Measurements from ENCODE around the gene LPP.

Gene LPP

DNA sequence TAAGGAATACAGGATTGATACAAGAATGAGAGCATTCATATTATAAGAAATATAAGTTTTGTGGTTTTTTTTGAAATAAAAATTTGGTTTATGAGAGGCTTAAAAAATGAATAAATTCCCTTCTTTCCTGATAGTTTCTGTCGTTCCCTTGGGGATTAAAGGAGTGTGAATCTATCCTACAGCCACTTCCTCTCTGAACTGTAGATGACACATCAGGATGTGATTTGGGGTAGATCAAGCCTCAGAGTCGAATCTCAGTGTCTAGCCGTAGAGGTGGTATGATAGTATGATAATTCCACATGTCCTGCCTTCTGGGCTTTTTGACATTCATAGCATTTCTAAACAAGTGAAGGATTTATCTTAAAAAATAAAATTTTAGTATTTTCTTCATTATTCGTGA lies 343.1 kb downstream of the LPP start:
- no peak for DNase-seq

DNA sequence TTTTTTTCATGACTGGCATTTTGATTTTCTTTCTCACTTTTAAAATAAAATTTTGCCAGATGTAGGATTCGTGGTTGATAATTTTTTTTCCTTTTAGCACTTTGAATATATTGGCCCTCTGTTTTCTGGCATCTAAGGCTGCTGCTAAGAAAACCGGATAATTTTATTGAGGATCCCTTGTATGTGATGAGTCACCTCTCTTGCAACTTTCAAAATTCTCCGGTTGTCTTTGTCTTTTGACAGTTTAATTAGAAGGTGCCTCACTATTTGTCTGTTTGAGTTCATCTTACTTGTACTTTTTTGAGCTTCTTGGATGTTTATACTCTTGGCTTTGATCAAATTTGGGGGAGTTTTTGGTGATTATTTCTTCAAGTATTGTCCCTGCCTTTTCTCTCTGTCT lies 349.7 kb downstream of the LPP start:
- DNase-seq = no peak

DNA sequence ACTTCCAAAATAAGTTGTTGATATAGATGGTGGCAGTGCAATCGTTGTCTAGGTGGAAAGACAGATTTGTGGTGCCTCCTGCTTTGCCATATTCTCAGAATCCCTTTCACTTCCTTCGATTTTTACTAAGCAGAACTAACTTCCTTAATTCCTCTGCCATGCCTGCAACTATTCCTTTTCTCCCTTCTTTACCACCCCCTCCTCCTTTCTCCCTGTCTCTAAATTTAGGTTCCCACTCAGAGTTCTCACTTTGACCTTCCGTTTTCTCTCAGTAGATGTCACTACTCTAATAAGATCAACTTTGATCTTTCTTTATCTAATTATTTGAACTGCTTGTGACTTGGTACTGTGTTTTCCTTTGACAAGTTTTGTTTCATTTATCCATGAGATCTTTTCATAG lies 351.2 kb downstream of the LPP start:
- DNase-seq = no peak

DNA sequence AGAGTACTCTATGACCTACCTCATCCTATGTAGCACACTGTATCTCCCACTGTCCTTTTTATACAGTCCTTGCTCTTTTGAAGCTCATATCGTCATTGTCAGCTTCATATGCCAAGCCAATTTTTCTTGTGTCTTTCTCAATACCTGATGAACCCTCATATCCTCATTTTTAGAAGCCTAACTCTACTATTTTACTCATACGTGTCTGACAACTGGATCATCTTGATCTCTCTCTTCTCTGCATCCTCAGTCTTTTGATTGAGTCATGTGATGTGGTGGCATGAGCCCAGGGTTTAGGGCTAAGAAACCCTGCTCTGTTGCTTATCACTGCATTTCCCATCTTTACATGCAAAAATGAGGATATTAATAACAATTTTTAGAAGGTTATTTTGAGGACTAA lies 352.0 kb downstream of the LPP start:
- DNase-seq = no peak

DNA sequence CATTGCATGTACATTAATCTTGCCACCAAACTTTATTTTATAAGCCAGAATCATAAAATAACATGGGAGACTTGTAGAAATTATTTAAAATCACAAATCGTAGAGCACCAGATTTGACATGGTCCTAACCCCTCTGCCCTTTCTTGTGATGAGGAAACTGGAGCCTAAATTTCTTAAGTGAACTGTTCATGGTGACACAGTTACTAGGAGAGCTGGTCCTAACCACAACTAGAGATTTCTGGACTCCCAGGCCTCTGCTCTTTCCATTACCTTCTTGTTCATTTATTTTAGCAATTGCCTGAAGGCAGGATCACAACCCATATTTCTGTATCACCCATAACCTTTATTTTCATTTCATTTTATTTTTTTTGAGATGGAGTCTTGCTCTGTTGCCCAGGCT lies 352.5 kb downstream of the LPP start:
- no peak for DNase-seq

DNA sequence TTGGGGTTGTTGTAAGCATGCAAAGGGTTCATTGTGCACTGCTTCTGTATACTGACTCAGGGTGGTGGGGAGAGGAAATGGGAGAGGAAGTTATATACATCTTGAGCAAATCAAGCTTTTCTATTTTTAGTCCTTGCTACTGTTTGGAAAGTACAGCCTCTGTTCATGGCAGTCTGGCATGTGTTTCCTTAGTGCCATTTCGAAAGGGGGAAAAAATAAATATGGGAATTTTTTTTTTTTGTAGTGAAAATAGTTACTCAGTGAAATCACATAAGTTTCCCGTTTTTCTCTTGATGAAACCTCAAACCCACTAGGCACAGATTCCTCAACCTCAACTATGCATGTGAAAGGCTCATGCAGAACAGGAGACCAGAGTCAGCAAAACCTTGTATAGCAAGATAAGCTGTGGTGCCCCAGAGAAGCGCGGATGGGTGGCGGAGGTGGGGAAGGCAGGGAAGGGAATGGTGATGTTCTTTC lies 353.3 kb downstream of the LPP start:
- peak; percentile 49 for DNase-seq

DNA sequence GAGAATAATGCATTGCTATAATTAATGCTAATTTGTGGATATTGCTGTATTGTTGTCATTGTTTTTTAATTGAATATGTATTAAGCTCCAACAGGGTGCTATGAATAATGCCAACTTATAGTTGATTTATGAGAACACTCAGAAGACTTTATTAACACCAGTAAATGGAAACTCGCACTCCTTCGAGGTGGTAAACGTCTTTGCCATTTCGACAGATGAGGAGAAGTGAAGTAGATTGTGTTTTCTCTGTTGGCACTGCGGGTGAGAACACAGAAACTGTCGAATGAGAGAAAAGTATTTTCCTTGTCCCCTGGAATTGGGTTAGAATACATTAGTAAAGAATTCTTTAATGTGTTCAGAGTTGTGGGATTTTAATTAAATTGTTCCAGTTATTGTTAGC lies 354.5 kb downstream of the LPP start:
- DNase-seq = no peak

DNA sequence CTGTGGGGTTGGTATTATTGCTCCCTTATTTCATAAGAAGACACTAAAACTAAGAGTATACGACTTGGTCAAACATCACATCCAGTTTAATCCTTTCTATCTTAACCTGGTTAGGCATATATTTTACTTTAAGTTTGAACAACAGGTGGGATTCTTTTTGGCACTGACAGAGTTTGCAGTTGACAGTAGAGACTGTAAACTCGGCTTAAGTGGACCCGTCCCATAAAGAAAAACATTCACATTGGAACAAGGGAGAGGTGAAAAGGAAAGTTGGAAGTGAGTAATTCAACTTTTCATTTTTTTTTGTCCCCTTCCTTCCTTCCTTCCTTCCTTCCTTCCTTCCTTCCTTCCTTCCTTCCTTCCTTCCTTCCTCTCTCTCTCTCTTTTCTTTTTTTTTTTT lies 355.4 kb downstream of the LPP start:
- no peak for DNase-seq

DNA sequence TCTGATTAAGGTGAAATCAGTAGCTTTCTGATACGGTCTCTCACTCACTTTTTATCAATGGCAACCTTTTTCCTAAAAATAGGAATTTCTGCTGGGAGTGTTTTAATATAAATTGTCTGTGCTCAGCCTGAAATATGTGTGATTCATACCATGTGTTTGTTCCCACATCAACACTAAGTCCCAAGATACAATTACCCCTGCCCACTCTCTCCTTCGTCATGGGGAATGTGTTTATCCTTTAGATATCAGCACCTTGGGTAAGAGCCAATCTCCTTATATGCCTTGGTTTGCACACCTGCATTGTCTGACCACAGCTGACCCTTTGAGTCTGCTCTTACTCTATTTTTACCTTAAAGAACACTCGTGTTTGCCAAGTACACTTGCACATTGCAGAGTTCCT lies 356.4 kb downstream of the LPP start:
- no peak for DNase-seq

DNA sequence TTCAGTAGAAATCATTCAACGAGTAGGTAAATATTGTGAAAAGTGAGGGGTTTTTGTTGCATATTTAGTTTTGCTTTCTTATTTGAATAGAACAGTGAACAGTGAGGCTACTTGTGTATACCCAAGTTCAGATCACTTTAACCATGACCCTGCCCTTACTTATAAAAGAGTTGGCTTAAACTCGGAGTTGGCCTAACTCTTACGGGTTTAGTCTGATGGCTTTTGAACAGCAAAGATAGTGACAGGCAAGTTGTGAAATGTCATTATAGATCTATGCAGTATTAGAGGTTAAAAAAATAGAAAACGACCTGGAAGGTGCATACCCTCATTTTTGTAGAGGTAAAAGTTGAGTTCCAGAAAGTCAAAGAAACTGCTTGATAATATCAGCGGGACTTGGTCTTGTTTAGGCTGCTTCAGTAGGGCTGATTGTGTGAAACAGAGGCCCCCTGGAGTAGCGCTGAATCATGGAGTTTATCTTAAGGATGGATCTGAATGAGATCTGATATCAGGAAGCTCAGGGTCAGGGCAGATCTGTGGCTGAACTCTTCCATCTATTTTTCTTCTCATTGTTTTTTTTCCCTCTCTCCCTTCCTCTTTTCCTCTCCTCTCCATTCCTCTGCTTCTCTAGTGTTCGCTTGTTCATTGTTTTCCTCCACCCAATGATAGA lies 359.8 kb downstream of the LPP start:
- no peak for DNase-seq

DNA sequence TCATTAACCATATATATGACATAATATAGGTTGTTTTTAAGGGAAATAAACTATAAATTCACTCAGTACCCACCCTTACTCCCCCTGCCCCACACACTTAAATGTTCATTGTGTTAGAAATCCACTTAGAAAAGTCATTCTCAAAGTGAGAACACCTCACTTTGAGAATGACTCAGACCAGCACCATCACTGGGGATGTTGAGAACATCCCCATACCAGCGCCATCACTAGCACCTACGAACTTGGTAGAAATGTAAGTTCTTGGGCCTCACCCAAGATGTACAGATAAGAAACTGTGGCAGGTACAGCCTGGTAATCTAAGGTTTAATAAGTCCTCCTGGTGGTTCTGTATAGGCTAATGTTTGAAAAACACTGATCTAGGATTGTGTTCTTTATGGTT lies 362.6 kb downstream of the LPP start:
- DNase-seq = no peak

DNA sequence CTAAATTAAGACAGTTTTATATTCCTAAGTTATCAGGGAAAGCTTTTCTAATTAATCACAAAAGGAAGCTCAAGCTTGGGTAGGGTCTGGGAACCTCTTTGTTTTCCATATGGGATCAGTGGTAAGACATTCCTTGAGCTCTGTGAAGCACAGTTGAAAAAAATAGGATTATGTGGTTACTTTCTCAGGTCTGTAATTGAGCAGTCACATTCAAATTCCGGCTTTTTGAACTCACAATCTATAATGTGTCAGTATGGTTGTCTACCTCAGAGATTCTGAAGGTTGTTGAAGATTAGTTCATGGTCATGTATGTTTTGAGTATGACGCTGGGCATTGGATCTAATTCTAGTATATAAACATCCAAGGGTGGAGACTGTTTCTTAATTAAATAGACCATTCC lies 364.5 kb downstream of the LPP start:
- DNase-seq = no peak

DNA sequence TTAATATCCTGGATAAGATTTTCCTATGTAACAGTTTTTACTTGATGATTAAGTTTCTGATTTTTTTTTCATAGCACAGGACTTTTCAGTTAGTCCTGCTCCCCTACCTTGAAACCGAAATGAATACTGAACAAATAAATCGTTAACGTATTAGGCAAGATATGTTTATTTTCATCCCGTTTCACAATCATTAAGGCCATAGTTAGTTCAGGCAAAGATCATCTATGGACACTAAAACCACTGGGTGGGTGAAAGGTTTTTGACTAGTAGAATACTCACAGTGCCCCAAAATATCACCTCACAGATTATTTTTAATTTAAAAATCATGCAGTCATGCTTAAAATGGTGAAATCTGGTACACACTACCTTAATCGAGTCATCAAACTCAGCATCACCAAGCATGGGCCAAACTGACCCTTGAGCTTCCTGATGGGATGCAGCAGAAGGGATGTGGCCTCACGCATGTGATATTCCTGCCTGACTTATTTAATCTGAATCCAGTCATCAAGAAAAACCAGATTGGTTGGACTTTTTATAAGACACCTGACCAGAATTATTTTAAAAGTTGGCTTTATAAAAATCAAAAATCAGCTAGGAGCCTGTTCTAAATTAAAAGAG lies 365.0 kb downstream of the LPP start:
- DNase-seq = no peak

DNA sequence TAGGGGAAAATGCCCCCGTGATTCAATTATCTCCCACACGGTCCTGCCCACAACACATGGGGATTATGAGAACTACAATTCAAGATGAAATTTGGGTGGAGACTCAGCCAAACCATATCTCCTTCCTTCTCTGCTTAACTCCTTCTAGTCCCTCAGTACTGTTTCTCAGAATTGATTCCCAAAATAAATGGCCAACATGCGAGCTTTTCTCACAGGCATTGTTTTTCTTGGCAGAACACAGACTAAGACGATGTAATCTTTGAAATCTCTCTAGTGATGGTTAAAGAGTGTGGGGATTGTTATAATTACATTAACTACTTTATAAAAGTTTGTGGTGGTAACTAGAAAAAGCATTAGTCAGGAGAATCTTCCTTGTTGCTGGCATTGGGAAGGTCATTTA lies 366.5 kb downstream of the LPP start:
- no peak for DNase-seq

DNA sequence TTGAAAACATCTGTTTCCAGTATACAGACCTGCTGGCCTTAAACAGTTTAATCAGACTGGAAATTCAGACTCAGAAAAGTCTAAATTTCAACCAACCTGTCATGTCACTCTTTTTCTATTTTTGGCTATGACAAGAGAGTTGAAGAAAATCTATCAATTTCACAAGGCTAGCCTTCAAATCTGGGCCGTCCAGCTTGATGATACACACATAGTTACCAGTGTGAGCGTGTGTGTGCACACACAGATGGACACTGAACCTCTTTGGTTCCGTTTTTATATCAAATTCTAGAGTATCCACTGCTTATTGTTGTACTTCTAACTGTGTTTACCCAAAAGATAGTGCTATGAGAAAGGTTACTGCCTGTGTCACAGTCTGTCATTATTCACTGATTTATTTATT lies 368.2 kb downstream of the LPP start:
- DNase-seq = no peak

DNA sequence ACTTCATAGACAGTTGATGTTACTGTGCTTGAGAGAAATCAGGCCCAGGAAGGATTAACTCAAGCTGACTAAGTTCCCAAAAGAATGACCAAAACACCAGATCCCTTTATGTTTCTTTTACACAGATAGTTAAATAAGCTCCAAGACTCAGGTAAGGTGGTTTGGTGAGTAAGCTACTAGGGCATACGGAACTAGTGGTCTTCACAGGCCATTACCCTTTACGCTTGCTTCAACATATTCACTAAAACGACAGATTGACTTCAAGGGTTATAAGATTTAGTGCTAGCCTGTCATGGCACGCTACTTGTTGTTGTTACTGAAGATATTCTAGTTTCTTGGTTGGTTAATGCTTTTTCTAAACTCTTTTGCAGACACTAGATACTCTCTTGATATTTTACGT lies 369.3 kb downstream of the LPP start:
- no peak for DNase-seq

DNA sequence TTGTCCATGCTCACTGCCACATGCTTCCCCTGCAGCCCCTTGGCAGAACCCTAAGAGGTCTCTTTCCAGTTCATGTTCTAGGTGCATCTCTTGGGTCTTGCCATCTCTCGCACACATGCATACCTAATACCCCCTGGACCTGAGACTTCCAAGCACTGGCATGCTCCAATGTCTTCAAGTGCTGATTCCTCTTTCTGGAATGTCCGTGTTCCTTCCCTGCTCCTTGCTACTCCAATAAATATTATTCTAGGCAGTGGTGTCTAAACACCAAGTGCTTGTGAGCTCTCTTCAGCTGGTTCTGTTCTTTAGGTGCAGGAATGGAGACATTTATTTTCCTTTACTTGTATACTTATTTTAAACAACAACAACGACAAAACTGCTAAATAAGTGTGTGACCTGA lies 370.1 kb downstream of the LPP start:
- no peak for DNase-seq

DNA sequence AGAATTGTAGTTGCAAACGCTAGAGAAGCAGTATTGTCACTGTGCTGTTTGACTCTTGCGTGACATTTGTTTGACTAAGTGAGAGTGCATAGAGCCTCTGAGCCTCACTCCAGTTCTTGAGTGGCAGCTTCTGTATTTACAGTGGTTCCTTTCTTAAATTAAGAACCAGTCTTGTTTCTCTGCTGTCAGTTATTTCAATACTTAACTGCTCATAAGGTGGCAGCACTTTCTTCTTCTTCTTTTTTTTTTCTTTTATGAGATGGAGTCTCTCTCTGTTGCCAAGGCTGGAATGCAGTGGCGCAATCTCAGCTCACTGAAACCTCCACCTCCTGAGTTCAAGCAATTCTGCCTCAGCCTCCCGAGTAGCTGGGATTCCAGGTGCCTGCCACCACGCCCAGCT lies 372.1 kb downstream of the LPP start:
- peak; percentile 15 for DNase-seq

DNA sequence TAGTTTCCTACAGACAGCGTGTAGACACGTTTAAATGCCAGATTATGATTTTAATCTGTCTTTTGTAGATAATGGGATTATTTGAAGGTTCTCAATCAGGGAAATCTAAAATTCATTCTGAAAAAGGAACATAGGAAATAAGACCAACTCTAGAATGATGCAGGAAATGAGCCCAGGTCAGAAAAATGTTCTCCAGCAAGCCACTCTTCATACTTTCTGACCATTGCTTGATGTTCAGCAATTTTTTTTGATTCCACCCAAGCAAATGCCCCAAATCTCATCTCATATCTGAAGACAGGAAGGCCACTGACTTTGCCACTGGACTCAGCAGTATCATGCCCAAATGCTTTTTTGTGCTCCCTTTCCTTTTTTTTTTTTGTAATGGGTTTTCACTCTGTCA lies 373.4 kb downstream of the LPP start:
- no peak for DNase-seq

DNA sequence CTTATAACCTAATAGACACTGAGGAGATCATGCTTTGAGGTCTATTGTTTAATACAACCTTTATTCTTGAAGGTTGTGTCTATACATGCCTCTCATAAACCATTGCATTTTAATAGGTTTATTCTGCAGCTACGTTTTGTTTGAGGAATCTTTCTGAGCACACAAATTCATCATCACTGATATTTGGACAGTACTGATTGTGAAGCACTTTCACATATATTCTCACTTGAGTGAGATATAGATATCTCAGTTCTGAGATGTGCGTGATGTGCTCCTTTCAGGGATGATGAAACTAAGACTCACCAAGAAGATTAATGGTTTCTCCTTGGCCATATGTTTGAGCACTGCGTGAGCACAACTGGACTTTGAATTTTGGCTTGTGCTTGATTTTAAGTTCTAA lies 374.4 kb downstream of the LPP start:
- DNase-seq = no peak

DNA sequence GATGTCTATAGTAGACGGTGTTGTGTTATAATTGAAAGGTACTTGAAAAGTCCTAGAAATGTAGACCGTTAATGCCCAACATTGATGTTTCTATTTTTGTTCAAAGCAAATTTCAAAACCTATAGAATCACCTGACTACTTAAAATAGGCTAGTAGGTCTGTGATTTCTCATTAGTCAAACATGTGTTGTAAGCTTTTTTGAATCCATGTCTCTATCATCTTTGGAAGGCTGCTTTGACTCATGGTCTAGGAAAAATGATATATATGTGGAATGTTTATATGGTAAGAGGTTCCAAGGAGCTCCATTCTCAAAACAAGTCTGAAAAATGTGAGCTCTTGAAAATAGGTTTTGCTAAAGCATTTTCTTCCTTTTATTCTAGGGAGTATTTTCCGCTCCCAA lies 375.3 kb downstream of the LPP start:
- DNase-seq = no peak

DNA sequence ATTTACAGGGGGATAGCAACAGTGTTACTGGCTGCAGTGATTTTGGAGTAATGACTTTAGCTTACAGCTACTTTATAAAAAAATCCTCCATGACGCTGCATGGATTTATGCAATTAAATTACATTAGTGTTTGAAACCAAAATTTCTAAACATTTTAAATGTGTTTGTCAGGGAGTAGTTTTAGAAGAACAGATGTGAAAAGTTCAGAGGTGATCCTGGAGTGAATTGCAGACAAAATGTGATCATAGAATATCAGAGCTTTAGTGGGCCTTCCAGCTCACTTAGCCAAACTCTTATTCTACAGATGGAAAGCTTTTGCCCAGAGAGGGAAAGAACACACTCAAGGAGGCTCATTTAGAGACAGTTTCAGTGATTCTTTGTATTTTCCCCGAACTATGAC lies 376.3 kb downstream of the LPP start:
- DNase-seq = no peak

DNA sequence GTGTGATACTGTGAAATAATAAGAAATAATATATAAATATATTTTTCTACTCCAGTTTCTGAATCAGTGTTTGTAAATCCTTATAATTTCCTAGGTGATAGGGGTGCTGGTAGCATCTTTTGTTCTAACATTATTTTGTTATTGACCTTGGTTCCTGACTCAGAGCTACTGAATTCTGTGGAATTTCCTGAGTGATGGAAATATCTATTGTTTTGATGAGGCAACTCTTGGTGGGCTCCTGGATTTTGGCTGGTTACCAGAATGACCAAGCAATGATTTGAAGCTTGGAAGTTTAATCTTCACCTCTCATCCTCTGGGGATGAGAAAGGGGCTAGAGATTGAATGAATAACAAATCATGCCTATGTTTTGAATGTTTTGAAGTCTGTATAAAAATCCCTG lies 377.3 kb downstream of the LPP start:
- DNase-seq = no peak

DNA sequence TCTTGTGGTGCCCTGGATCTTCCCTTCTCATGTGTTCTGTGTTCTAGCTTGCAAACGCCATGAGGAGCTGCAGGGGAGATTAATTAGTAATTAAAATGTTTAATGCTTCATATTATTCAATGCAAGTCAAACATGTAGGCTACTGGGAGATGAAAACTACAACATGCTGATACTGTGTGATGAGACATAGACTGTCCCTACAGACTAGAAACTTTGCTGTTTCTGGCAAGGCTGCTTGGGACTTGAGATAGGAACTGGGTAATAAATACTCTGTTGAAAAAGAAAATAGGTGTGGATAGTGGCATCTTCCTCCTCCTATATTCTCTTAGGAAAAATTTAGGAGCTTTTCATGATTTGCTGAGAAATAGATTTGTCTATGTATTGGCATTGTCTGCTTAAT lies 379.2 kb downstream of the LPP start:
- DNase-seq = no peak
